ENCODE data around the gene OVCA2. TPM values are rescaled to one million over a fixed set of nuclear protein-coding genes. Genes with fewer than 3 reads are reported as not detected.
"Not testable (repeated sequence)": the region's sequence is repeated elsewhere in the genome, so short reads cannot be mapped to it uniquely, and the experiment has no call there.

Gene OVCA2
- total RNA-seq, 1 experiment from 2014 or later: 27.3 TPM

GRCh38 chr17:2012499-2012898 lies 29.3 kb upstream of the OVCA2 start:
- Histone ChIP-seq H4K20me1 (ENCODE audit: insufficient read depth) (no peaks in the 10 kb centered on the region), H3K9me2 (ENCODE audit: insufficient read depth) (no peaks in the 10 kb centered on the region), H3K79me2 (ENCODE audit: insufficient read depth, low read length) (no peaks in the 10 kb centered on the region), H3K4me1 (ENCODE audit: control insufficient read depth in 1 of 2, insufficient read depth in 2 of 2, low read length in 2 of 2) (peaks cover 8 to 11% of the 10 kb centered on the region in 2 experiments; a peak in 3 of 4 replicates), H3K27me3 (ENCODE audit: insufficient read depth, low read length) (no peaks in the 10 kb centered on the region), H3K9ac (ENCODE audit: low read length) (no peak overlapping the region), H3K9me3 (ENCODE audit: control insufficient read depth in 1 of 2, insufficient read depth in 1 of 2, low read depth in 1 of 2, low read length in 2 of 2) (no peaks in the 10 kb centered on the region; a peak in 1 of 4 replicates), H2AFZ (ENCODE audit: low read depth, low read length, poor library complexity, severe bottlenecking) (no peak overlapping the region), H3K36me3 (ENCODE audit: control insufficient read depth in 1 of 2, insufficient read depth in 2 of 2, low read length in 2 of 2) (no peaks in the 10 kb centered on the region), H3K27ac (ENCODE audit: low read depth, low read length) (no peak overlapping the region), H3K4me2 (ENCODE audit: low read length) (no peak overlapping the region), H3K4me3 (replicated peaks in 1 of 2; ENCODE audit: low read depth in 1 of 2, low read length in 2 of 2) (no peak overlapping the region)
- ChIA-PET CTCF (no interaction called here), POLR2A (no interaction called here), RAD21 (ENCODE audit: low non-redundant PET in 1 of 2, low total read pairs in 2 of 2, uncharacterized antibody in 2 of 2, unreplicated experiment in 2 of 2) (no interaction called here)
- BruUV-seq (replicated peaks): no TSS peak
- intact Hi-C loops (cut with micrococcal nuclease): no loop called here
- no peak for TF ChIP-seq SRF (IDR thresholded peaks at IDR 0.05; ENCODE audit: low read depth)
- no peak for TF ChIP-seq EZH2phosphoT487 (IDR thresholded peaks at IDR 0.05; ENCODE audit: borderline replicate concordance)
- TF ChIP-seq ZBTB33 (IDR thresholded peaks at IDR 0.05; ENCODE audit: extremely low read depth, insufficient replicate concordance, low read length): no peak
- TF ChIP-seq ZNF274 (IDR thresholded peaks at IDR 0.05; ENCODE audit: low read depth, low read length): no peak
- no peak for TF ChIP-seq POLR2AphosphoS5 (IDR thresholded peaks at IDR 0.05; ENCODE audit: low read depth, low read length)
- no peak for TF ChIP-seq YY1 (IDR thresholded peaks at IDR 0.05; ENCODE audit: extremely low read depth, insufficient replicate concordance, low read depth, low read length)
- no peak for TF ChIP-seq FOSL1 (IDR thresholded peaks at IDR 0.05; ENCODE audit: low read depth)
- no peak for TF ChIP-seq CEBPB (IDR thresholded peaks at IDR 0.05; ENCODE audit: low read depth)
- TF ChIP-seq POLR2A (IDR thresholded peaks at IDR 0.05; ENCODE audit: borderline replicate concordance, extremely low read depth, insufficient read depth, insufficient read length): no peak
- TF ChIP-seq TCF7L2 (IDR thresholded peaks at IDR 0.05; ENCODE audit: borderline replicate concordance, extremely low read depth, insufficient read depth, insufficient read length): no peak
- TF ChIP-seq SP1 (IDR thresholded peaks at IDR 0.05; ENCODE audit: low read depth): no peak
- TF ChIP-seq EZH2 (IDR thresholded peaks at IDR 0.05): no peak
- TF ChIP-seq CTCF (IDR thresholded peaks at IDR 0.05 in 2 of 3, conservative IDR thresholded peaks at IDR 0.05 in 1 of 3; ENCODE audit: borderline replicate concordance in 1 of 3, insufficient read depth in 1 of 3, low read depth in 2 of 3, low read length in 2 of 3): no peak
- TF ChIP-seq MAX (IDR thresholded peaks at IDR 0.05): no peak
- no peak for TF ChIP-seq ZFX (IDR thresholded peaks at IDR 0.05)
- no peak for TF ChIP-seq RAD21 (IDR thresholded peaks at IDR 0.05; ENCODE audit: low read depth)
- DNase-seq (ENCODE audit: low read depth, low spot score) (no peak), ATAC-seq (no peak)

GRCh38 chr17:2013220-2013993 lies 28.4 kb upstream of the OVCA2 start:
- H3K4me3 ChIP-seq (replicated peaks in 1 of 2; ENCODE audit: low read depth in 1 of 2, low read length in 2 of 2); intact Hi-C loops (cut with micrococcal nuclease): not testable (repeated sequence)

More at GRCh38 chr17:2013220-2013993, 28.4 kb upstream of the OVCA2 start:
- RAD21 ChIA-PET (ENCODE audit: low non-redundant PET in 1 of 2, low total read pairs in 2 of 2, uncharacterized antibody in 2 of 2, unreplicated experiment in 2 of 2); H3K79me2 ChIP-seq (ENCODE audit: insufficient read depth, low read length); H3K36me3 ChIP-seq (ENCODE audit: control insufficient read depth in 1 of 2, insufficient read depth in 2 of 2, low read length in 2 of 2); H2AFZ ChIP-seq (ENCODE audit: low read depth, low read length, poor library complexity, severe bottlenecking); H3K9me3 ChIP-seq (ENCODE audit: control insufficient read depth in 1 of 2, insufficient read depth in 1 of 2, low read depth in 1 of 2, low read length in 2 of 2); H3K27ac ChIP-seq (ENCODE audit: low read depth, low read length); CTCF ChIA-PET; H3K27me3 ChIP-seq (ENCODE audit: insufficient read depth, low read length); H3K9ac ChIP-seq (ENCODE audit: low read length); H3K9me2 ChIP-seq (ENCODE audit: insufficient read depth); H4K20me1 ChIP-seq (ENCODE audit: insufficient read depth); POLR2A ChIA-PET; ATAC-seq; BruUV-seq (replicated peaks); H3K4me2 ChIP-seq (ENCODE audit: low read length); DNase-seq (ENCODE audit: low read depth, low spot score): not testable (repeated sequence)
- peaks cover 8 to 11% of the 10 kb centered on the region in 2 experiments; a peak in 3 of 4 replicates for H3K4me1 ChIP-seq (ENCODE audit: control insufficient read depth in 1 of 2, insufficient read depth in 2 of 2, low read length in 2 of 2)

All from HCT116 (cell line).